Measurements from ENCODE around the gene CNTN6.

- no peak for TF ChIP-seq CTCF (conservative IDR thresholded peaks at IDR 0.05; ENCODE audit: low read length)
- TF ChIP-seq EZH2phosphoT487 (IDR thresholded peaks at IDR 0.05; ENCODE audit: borderline replicate concordance), result no peak
These were observed 272.7 kb downstream of the CNTN6 start for GRCh38 chr3:1365528-1365927.
